ENCODE results near the gene FBXW2. TPM values are rescaled to one million over a fixed set of nuclear protein-coding genes. Genes with fewer than 3 reads are reported as not detected.

Gene FBXW2
- polyA plus RNA-seq, 1 of the 3 experiments (the other 2 are of a cell fraction): 40.1 TPM

- WGBS (ENCODE audit: low lambda C conversion rate): 100% methylated on average over 4 of the region's 4 CpGs
- H3K36me3 ChIP-seq (replicated peaks in 1 of 2; ENCODE audit: control insufficient read depth in 1 of 2, insufficient read depth in 2 of 2, low read length in 1 of 2): peaks cover 63 to 70% of the 10 kb centered on the region in 2 experiments
These were observed 25.0 kb downstream of the FBXW2 start for GRCh38 chr9:120768247-120768646.

GRCh38 chr9:120767451-120767850, 25.8 kb downstream of the FBXW2 start:
- H3K9me2 ChIP-seq: no peaks in the 10 kb centered on the region
- no peak for TF ChIP-seq TAF1 (IDR thresholded peaks at IDR 0.05; ENCODE audit: borderline replicate concordance, low read depth, low read length)
- TF ChIP-seq PBX3 (IDR thresholded peaks at IDR 0.05): peak; percentile 46
- TF ChIP-seq ELF1 (IDR thresholded peaks at IDR 0.05): no peak
- TF ChIP-seq REST (IDR thresholded peaks at IDR 0.05; ENCODE audit: low read depth, low read length): no peak
- no peak for TF ChIP-seq FOXJ3 (CRISPR knock-in tag; IDR thresholded peaks at IDR 0.05)
- no peaks in the 10 kb centered on the region for H4K20me1 ChIP-seq (ENCODE audit: insufficient read depth)
- no peaks in the 10 kb centered on the region for H3K27me3 ChIP-seq (ENCODE audit: insufficient read depth)
- ChIA-PET CTCF (interaction anchor here (0.7 to 1.7 kb wide), 4 partner anchors 9 to 26 kb away, joined by 3 to 6 read pairs (median 5); partner anchors contain the start of gene FBXW2), POLR2A (no interaction called here)
- H3K4me3 ChIP-seq (ENCODE audit: low read depth in 2 of 2, low read length in 1 of 2): no peak overlapping the region
- H2AFZ ChIP-seq (ENCODE audit: low read depth): no peak overlapping the region
- no peaks in the 10 kb centered on the region for H3K79me2 ChIP-seq (ENCODE audit: insufficient read depth)
- no peaks in the 10 kb centered on the region for H3K9me3 ChIP-seq
- H3K9ac ChIP-seq: no peak overlapping the region
- DNase-seq: no peak
- H3K27ac ChIP-seq (ENCODE audit: low read depth in 2 of 2, low read length in 1 of 2): no peak overlapping the region
- H3F3A ChIP-seq (replicated peaks; ENCODE audit: insufficient read depth): no peaks in the 10 kb centered on the region
- H3K4me1 ChIP-seq (ENCODE audit: control insufficient read depth in 1 of 2, insufficient read depth in 2 of 2, low read depth in 1 of 2, low read length in 1 of 2): no peaks in the 10 kb centered on the region
- WGBS (ENCODE audit: low lambda C conversion rate): 73% methylated on average over 3 of the region's 3 CpGs
- H3K36me3 ChIP-seq (replicated peaks in 1 of 2; ENCODE audit: control insufficient read depth in 1 of 2, insufficient read depth in 2 of 2, low read length in 1 of 2): peaks cover 62 to 73% of the 10 kb centered on the region in 2 experiments
- H3K4me2 ChIP-seq: no peak overlapping the region

More at GRCh38 chr9:120768247-120768646, 25.0 kb downstream of the FBXW2 start:
- H2AFZ ChIP-seq (ENCODE audit: low read depth): no peak overlapping the region
- no peaks in the 10 kb centered on the region for H3K79me2 ChIP-seq (ENCODE audit: insufficient read depth)
- CTCF ChIA-PET: interaction anchor here (0.7 to 1.7 kb wide), 4 partner anchors 9 to 25 kb away, joined by 3 to 6 read pairs (median 5); partner anchors contain the start of gene FBXW2
- DNase-seq: no peak
- no peaks in the 10 kb centered on the region for H3K9me2 ChIP-seq
- POLR2A ChIA-PET: no interaction called here
- no peak overlapping the region for H3K4me2 ChIP-seq
- H3K9me3 ChIP-seq: no peaks in the 10 kb centered on the region
- no peaks in the 10 kb centered on the region for H3K4me1 ChIP-seq (ENCODE audit: control insufficient read depth in 1 of 2, insufficient read depth in 2 of 2, low read depth in 1 of 2, low read length in 1 of 2)
- H3K4me3 ChIP-seq (ENCODE audit: low read depth in 2 of 2, low read length in 1 of 2): no peak overlapping the region
- TF ChIP-seq FOXJ3 (CRISPR knock-in tag; IDR thresholded peaks at IDR 0.05): no peak
- H4K20me1 ChIP-seq (ENCODE audit: insufficient read depth): no peaks in the 10 kb centered on the region
- H3K27ac ChIP-seq (ENCODE audit: low read depth in 2 of 2, low read length in 1 of 2): no peak overlapping the region
- H3K9ac ChIP-seq: no peak overlapping the region
- no peaks in the 10 kb centered on the region for H3K27me3 ChIP-seq (ENCODE audit: insufficient read depth)
- peaks cover 1% of the 10 kb centered on the region for H3F3A ChIP-seq (replicated peaks; ENCODE audit: insufficient read depth)
